Naive thymus-derived CD4-positive, alpha-beta T cell (primary cell): ENCODE results near the gene UBA5. TPM values are rescaled to one million over a fixed set of nuclear protein-coding genes. Genes with fewer than 3 reads are reported as not detected.

Experiments
- ATAC-seq: fragments of 150-1000 bp; cut with Tn5 transposase; 2 replicates; pipeline ENCODE4 v1.10.0; 2021; ENCODE audit warnings: mild to moderate bottlenecking, moderate library complexity
- CTCF ChIA-PET: fragments of 350-600 bp; sonication (Branson Sonifier 250); formaldehyde crosslinking; loops from one replicate; lab custom pipeline; 2021; ENCODE audit warnings: antibody characterized with exemption; lab: Charles Lee
- POLR2A ChIA-PET: fragments of 350-600 bp; sonication (Branson Sonifier 250); formaldehyde crosslinking; loops from one replicate; lab custom pipeline; 2021; ENCODE audit warnings: antibody characterized with exemption, inconsistent platforms; lab: Charles Lee
- DNase-seq, 9 donors: peaks; one replicate each; pipeline versions ENCODE4 v3.0.0 to v3.0.0-alpha.2; 2020 to 2022; ENCODE audit warnings: mixed read lengths in 1 of 9
- H3K27ac ChIP-seq: one replicate; pipeline ENCODE4 v1.7.0; 2013; ENCODE audit warnings: mild to moderate bottlenecking, low read depth, low read length, moderate library complexity
- H3K27me3 ChIP-seq, 2 donors: one replicate each; pipeline ENCODE4 v1.7.0; 2013; ENCODE audit warnings: low read length in 2 of 2, mild to moderate bottlenecking in 2 of 2, moderate library complexity in 2 of 2; ENCODE audit not compliant: control insufficient read depth in 2 of 2, insufficient read depth in 2 of 2
- H3K36me3 ChIP-seq, 3 experiments: 1 replicate in 2 of 3; 2 replicates in 1 of 3; pipeline ENCODE4 v1.7.0; 2013; ENCODE audit warnings: low read length in 3 of 3, mild to moderate bottlenecking in 3 of 3, moderate library complexity in 1 of 3; ENCODE audit not compliant: insufficient read depth in 3 of 3, control insufficient read depth in 2 of 3
- H3K4me1 ChIP-seq, 2 donors: one replicate each; pipeline ENCODE4 v1.7.0; 2013; ENCODE audit warnings: low read length in 2 of 2, mild to moderate bottlenecking in 2 of 2, moderate library complexity in 1 of 2; ENCODE audit not compliant: control insufficient read depth in 2 of 2, insufficient read depth in 2 of 2
- H3K4me3 ChIP-seq: 2 replicates; pipeline ENCODE4 v1.7.0; 2013; ENCODE audit warnings: mild to moderate bottlenecking, low read length
- H3K9me3 ChIP-seq, 3 experiments: 1 replicate in 2 of 3; 2 replicates in 1 of 3; pipeline ENCODE4 v1.7.0; 2013; ENCODE audit warnings: low read length in 3 of 3; ENCODE audit not compliant: control insufficient read depth in 2 of 3
- H3K27ac Mint-ChIP-seq, 9 donors: one replicate each; pipeline ENCODE4 v1.8.0; 2020 to 2022; ENCODE audit warnings: mixed read lengths in 9 of 9, mild to moderate bottlenecking in 8 of 9, moderate library complexity in 5 of 9, inconsistent platforms in 2 of 9
- H3K27me3 Mint-ChIP-seq, 5 donors: one replicate each; pipeline ENCODE4 v1.8.0; 2021 to 2022; ENCODE audit warnings: mixed read lengths in 5 of 5, mild to moderate bottlenecking in 1 of 5
- H3K36me3 Mint-ChIP-seq, 5 donors: one replicate each; pipeline ENCODE4 v1.8.0; 2020 to 2022; ENCODE audit warnings: mixed read lengths in 5 of 5, mild to moderate bottlenecking in 3 of 5, inconsistent platforms in 1 of 5
- H3K4me1 Mint-ChIP-seq, 7 donors: one replicate each; pipeline ENCODE4 v1.8.0; 2020 to 2022; ENCODE audit warnings: mixed read lengths in 7 of 7, mild to moderate bottlenecking in 3 of 7, inconsistent platforms in 1 of 7
- H3K4me3 Mint-ChIP-seq, 10 donors: one replicate each; pipeline ENCODE4 v1.8.0; 2020 to 2022; ENCODE audit warnings: mild to moderate bottlenecking in 10 of 10, mixed read lengths in 10 of 10, moderate library complexity in 6 of 10, inconsistent platforms in 2 of 10
- H3K9me3 Mint-ChIP-seq, 11 donors: one replicate each; pipeline ENCODE4 v1.8.0; 2020 to 2022; ENCODE audit warnings: mixed read lengths in 11 of 11, mild to moderate bottlenecking in 4 of 11, inconsistent platforms in 1 of 11, moderate library complexity in 1 of 11
- intact Hi-C, 2 donors: fragments of 100-400 bp; cut with micrococcal nuclease; formaldehyde crosslinking; loops; one replicate each; pipeline ENCODE4 v1.15.1; 2023
- polyA plus RNA-seq, 2 donors: library from polyadenylated mRNA; unstranded; fragments of 300-500 nt; fragmentation: Illumina TruSeq; gene quantifications; one replicate each; pipeline ENCODE4 v1.2.3, GENCODE V29; 2021
- total RNA-seq, 6 experiments: library from RNA in 5 of 6; stranded (reverse) in 5 of 6; gene quantifications; 1 replicate in 5 of 6; 2 replicates in 1 of 6; pipeline ENCODE4 v1.2.3 and lab custom pipeline; 2021 to 2026

Gene UBA5
- total and polyA plus RNA-seq, 7 experiments from 2014 or later, result 26.8 to 43.1 (median 36.6) TPM

- Mint-ChIP-seq H3K4me1 (peaks cover 41 to 81% (median 67%) of the 10 kb centered on the region in 7 donors), H3K36me3 (peaks cover 0 to 8% (median 3%) of the 10 kb centered on the region in 5 donors), H3K27ac (peak overlapping the region; percentile 95 to 98 (median 96)), H3K27me3 (no peaks in the 10 kb centered on the region), H3K4me3 (peak overlapping the region; percentile 84 to 98 (median 97)), H3K9me3 (no peaks in the 10 kb centered on the region)
- ChIA-PET POLR2A (interaction anchor here (0.5 to 2.3 kb wide), 6 partner anchors 9 to 912 kb away, joined by 3 to 9 read pairs (median 4); partner anchors contain the start of gene CDV3), CTCF (interaction anchor here (0.5 to 2.2 kb wide), 4 partner anchors 12 to 128 kb away, joined by 3 to 6 read pairs (median 3); no protein-coding TSS in a partner anchor)
- peak overlapping the region; percentile 99 for H3K4me3 ChIP-seq
- ATAC-seq (no peak), DNase-seq (no peak)
- H3K4me1 ChIP-seq, result peaks cover 9 to 19% of the 10 kb centered on the region in 2 donors
- H3K27me3 ChIP-seq, result no peaks in the 10 kb centered on the region
- H3K27ac ChIP-seq, result peak overlapping the region; percentile 92
- intact Hi-C loops, result loop anchor here (2.0 to 10.0 kb wide), 5 partner anchors 244 to 1769 kb away; partner anchors contain the start of genes ATP2C1 (in 1 of the 2), CDV3 (in 1 of the 2), DNAJC13 (in 1 of the 2) and MRPL3 (in 1 of the 2)
- no peaks in the 10 kb centered on the region for H3K9me3 ChIP-seq
- H3K36me3 ChIP-seq, result peaks cover 0 to 14% (median 0%) of the 10 kb centered on the region in 3 experiments
Measured at GRCh38 chr3:132661101-132661500, 972 bp downstream of the UBA5 start.

- Mint-ChIP-seq H3K4me1 (peaks cover 39 to 81% (median 66%) of the 10 kb centered on the region in 7 donors), H3K9me3 (no peaks in the 10 kb centered on the region), H3K27me3 (no peaks in the 10 kb centered on the region), H3K27ac (peak overlapping the region in 2 of 9 donors; percentile 15 to 34), H3K36me3 (peaks cover 0 to 8% (median 4%) of the 10 kb centered on the region in 5 donors), H3K4me3 (peak overlapping the region in 8 of 10 donors; percentile 23 to 97 (median 59))
- Histone ChIP-seq H3K36me3 (peaks cover 0 to 18% (median 0%) of the 10 kb centered on the region in 3 experiments), H3K27me3 (no peaks in the 10 kb centered on the region), H3K27ac (no peak overlapping the region), H3K4me3 (no peak overlapping the region), H3K4me1 (peaks cover 9 to 19% of the 10 kb centered on the region in 2 donors), H3K9me3 (no peaks in the 10 kb centered on the region)
- POLR2A ChIA-PET, result interaction anchor here (0.5 to 0.6 kb wide), 2 partner anchors 17 to 249 kb away, joined by 3 read pairs; no protein-coding TSS in a partner anchor
- intact Hi-C loops, result loop anchor here (5.0 to 10.0 kb wide), 4 partner anchors 910 to 1770 kb away; partner anchors contain the start of genes ATP2C1 (in 1 of the 2), CDV3 (in 1 of the 2), MRPL3 (in 1 of the 2) and NUDT16 (in 1 of the 2)
- ATAC-seq (no peak), DNase-seq (no peak)
- CTCF ChIA-PET, result interaction anchor here (2.2 kb wide), 1 partner anchor 19 kb away, joined by 6 read pairs; no protein-coding TSS in a partner anchor
Measured at GRCh38 chr3:132662212-132662611, 2.1 kb downstream of the UBA5 start.

GRCh38 chr3:132665230-132665745 lies 5.2 kb downstream of the UBA5 start:
- peak overlapping the region in 1 of 9 donors; percentile 21 for H3K27ac Mint-ChIP-seq
- intact Hi-C loops, result loop anchor here in 1 of 2 donors (10.0 kb wide), 1 partner anchor 1280 kb away; the partner anchor contains the start of gene NUDT16

DNA sequence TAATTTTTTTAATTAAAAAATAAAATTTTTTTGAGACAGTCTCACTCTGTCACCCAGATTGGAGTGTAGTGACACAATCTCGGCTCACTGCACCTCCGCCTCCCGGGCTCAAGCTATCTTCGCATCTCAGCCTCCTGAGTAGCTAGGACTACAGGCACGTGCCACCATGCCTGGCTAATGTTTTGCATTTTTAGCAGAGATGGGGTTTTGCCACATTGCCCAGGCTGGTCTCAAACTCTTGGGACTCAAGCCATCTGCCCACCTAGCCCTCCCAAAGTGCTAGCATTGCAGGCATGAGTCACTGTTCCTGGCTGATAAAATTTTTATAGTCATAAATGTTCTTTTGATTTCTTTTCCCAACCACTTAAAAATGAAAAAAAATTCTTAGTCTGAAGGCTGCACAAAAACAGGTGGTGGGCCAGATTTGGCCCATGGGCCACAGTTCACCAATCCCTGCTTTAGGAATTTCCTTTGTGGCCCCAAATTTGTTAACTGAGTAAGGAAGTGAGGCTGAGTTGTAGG lies 9.2 kb downstream of the UBA5 start:
- H3K9me3 ChIP-seq, result no peaks in the 10 kb centered on the region
- intact Hi-C loops, result loop anchor here in 1 of 2 donors (10.0 kb wide), 1 partner anchor 1285 kb away; the partner anchor contains the start of gene NUDT16
- Mint-ChIP-seq H3K4me3 (no peak overlapping the region), H3K27ac (no peak overlapping the region), H3K36me3 (peaks cover 3 to 17% (median 4%) of the 10 kb centered on the region in 5 donors), H3K27me3 (no peaks in the 10 kb centered on the region), H3K9me3 (no peaks in the 10 kb centered on the region), H3K4me1 (peaks cover 13 to 38% (median 28%) of the 10 kb centered on the region in 7 donors)
- peaks cover 0 to 24% (median 0%) of the 10 kb centered on the region in 3 experiments for H3K36me3 ChIP-seq
- H3K4me1 ChIP-seq, result no peaks in the 10 kb centered on the region
- DNase-seq (no peak), ATAC-seq (no peak)
- POLR2A ChIA-PET, result interaction anchor here (2.3 kb wide), 1 partner anchor 9 kb away, joined by 9 read pairs; the partner anchor contains the start of genes ACAD11 and UBA5
- no peak overlapping the region for H3K27ac ChIP-seq
- CTCF ChIA-PET, result no interaction called here
- H3K4me3 ChIP-seq, result no peak overlapping the region
- H3K27me3 ChIP-seq, result no peaks in the 10 kb centered on the region

More at GRCh38 chr3:132665230-132665745, 5.2 kb downstream of the UBA5 start:
- Mint-ChIP-seq H3K9me3 (no peaks in the 10 kb centered on the region), H3K36me3 (peaks cover 0 to 12% (median 5%) of the 10 kb centered on the region in 5 donors), H3K4me1 (peaks cover 35 to 72% (median 59%) of the 10 kb centered on the region in 7 donors), H3K27me3 (no peaks in the 10 kb centered on the region), H3K4me3 (no peak overlapping the region)
- Histone ChIP-seq H3K9me3 (no peaks in the 10 kb centered on the region), H3K27me3 (no peaks in the 10 kb centered on the region), H3K4me3 (no peak overlapping the region), H3K27ac (no peak overlapping the region), H3K4me1 (peaks cover 7 to 9% of the 10 kb centered on the region in 2 donors), H3K36me3 (peaks cover 0 to 15% (median 0%) of the 10 kb centered on the region in 3 experiments)
- DNase-seq (no peak), ATAC-seq (no peak)
- ChIA-PET POLR2A (no interaction called here), CTCF (no interaction called here)

DNA sequence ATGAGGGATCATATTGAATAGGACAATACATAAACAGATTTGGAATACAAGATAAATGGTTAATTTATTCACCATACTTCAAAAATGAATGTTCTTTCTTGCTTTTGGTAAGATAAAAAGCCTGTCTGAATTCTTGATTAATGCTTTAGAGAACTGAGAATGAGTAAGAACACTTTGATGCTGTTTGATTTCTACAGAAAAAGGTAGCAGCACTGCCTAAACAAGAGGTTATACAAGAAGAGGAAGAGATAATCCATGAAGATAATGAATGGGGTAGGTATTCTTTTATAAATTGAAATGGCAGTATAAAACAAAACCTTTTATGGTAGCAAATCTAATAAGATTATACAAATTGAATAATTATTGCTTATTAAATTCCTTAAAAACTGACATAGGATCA lies 15.3 kb downstream of the UBA5 start:
- ChIA-PET CTCF (no interaction called here), POLR2A (no interaction called here)
- Mint-ChIP-seq H3K4me1 (peaks cover 0 to 4% (median 0%) of the 10 kb centered on the region in 7 donors), H3K9me3 (no peaks in the 10 kb centered on the region), H3K27ac (peak overlapping the region in 5 of 9 donors; percentile 3 to 80 (median 44)), H3K4me3 (no peak overlapping the region), H3K27me3 (no peaks in the 10 kb centered on the region), H3K36me3 (peaks cover 0 to 20% (median 8%) of the 10 kb centered on the region in 5 donors)
- H3K27me3 ChIP-seq, result no peaks in the 10 kb centered on the region
- no peak overlapping the region for H3K27ac ChIP-seq
- DNase-seq, result no peak
- no peaks in the 10 kb centered on the region for H3K4me1 ChIP-seq
- no peak for ATAC-seq
- H3K36me3 ChIP-seq, result peaks cover 0 to 29% (median 0%) of the 10 kb centered on the region in 3 experiments
- H3K4me3 ChIP-seq, result no peak overlapping the region
- H3K9me3 ChIP-seq, result no peaks in the 10 kb centered on the region
- intact Hi-C loops, result no loop called here

- no peaks in the 10 kb centered on the region for H3K4me1 ChIP-seq
- Mint-ChIP-seq H3K9me3 (no peaks in the 10 kb centered on the region), H3K27ac (peak overlapping the region in 2 of 9 donors; percentile 1 to 6), H3K4me1 (peaks cover 0 to 6% (median 0%) of the 10 kb centered on the region in 7 donors), H3K27me3 (no peaks in the 10 kb centered on the region), H3K36me3 (peaks cover 4 to 25% (median 12%) of the 10 kb centered on the region in 5 donors), H3K4me3 (no peak overlapping the region)
- no peaks in the 10 kb centered on the region for H3K9me3 ChIP-seq
- DNase-seq (no peak), ATAC-seq (no peak)
- ChIA-PET CTCF (interaction anchor here (0.5 to 0.6 kb wide), 2 partner anchors 18 to 153 kb away, joined by 4 to 6 read pairs; no protein-coding TSS in a partner anchor), POLR2A (interaction anchor here (0.7 kb wide), 1 partner anchor 19 kb away, joined by 3 read pairs; no protein-coding TSS in a partner anchor)
- peaks cover 0 to 25% (median 9%) of the 10 kb centered on the region in 3 experiments for H3K36me3 ChIP-seq
- H3K27me3 ChIP-seq, result no peaks in the 10 kb centered on the region
- no peak overlapping the region for H3K4me3 ChIP-seq
- no peak overlapping the region for H3K27ac ChIP-seq
- intact Hi-C loops, result no loop called here
Measured at GRCh38 chr3:132679911-132680310, 19.8 kb downstream of the UBA5 start.
